NAMALWA (cell line): Measurements from ENCODE around the gene ANO1.

Experiments
- DNase-seq: peaks from one replicate; pipeline ENCODE4 v3.0.0-alpha.2; 2015; ENCODE audit warnings: low spot score

Gene ANO1

GRCh38 chr11:70115778-70116177 is 37.7 kb downstream of the ANO1 start:
- DNase-seq = no peak

GRCh38 chr11:70116386-70117065 is 38.4 kb downstream of the ANO1 start:
- DNase-seq = no peak

- no peak for DNase-seq
Observed at GRCh38 chr11:70117567-70118145, 39.5 kb downstream of the ANO1 start.

GRCh38 chr11:70118642-70119041 is 40.5 kb downstream of the ANO1 start:
- no peak for DNase-seq

GRCh38 chr11:70119502-70119901 is 41.4 kb downstream of the ANO1 start:
- DNase-seq = no peak

- no peak for DNase-seq
Observed at GRCh38 chr11:70120674-70121073, 42.6 kb downstream of the ANO1 start.

- DNase-seq = no peak
Observed at GRCh38 chr11:70122490-70123198, 44.5 kb downstream of the ANO1 start.

- DNase-seq = no peak
Observed at GRCh38 chr11:70123711-70124110, 45.6 kb downstream of the ANO1 start.

- no peak for DNase-seq
Observed at GRCh38 chr11:70124321-70125000, 46.3 kb downstream of the ANO1 start.

GRCh38 chr11:70126494-70126893 is 48.4 kb downstream of the ANO1 start:
- no peak for DNase-seq

- no peak for DNase-seq
Observed at GRCh38 chr11:70127653-70128434, 49.7 kb downstream of the ANO1 start.

GRCh38 chr11:70128435-70128906 is 50.4 kb downstream of the ANO1 start:
- no peak for DNase-seq

- DNase-seq = no peak
Observed at GRCh38 chr11:70129051-70129592, 51.0 kb downstream of the ANO1 start.

GRCh38 chr11:70130636-70131035 is 52.5 kb downstream of the ANO1 start:
- no peak for DNase-seq

- no peak for DNase-seq
Observed at GRCh38 chr11:70131606-70132190, 53.6 kb downstream of the ANO1 start.

GRCh38 chr11:70132641-70133040 is 54.5 kb downstream of the ANO1 start:
- no peak for DNase-seq

GRCh38 chr11:70133771-70134335 is 55.7 kb downstream of the ANO1 start:
- no peak for DNase-seq

- DNase-seq = no peak
Observed at GRCh38 chr11:70134490-70134889, 56.4 kb downstream of the ANO1 start.

- DNase-seq = no peak
Observed at GRCh38 chr11:70135142-70135541, 57.0 kb downstream of the ANO1 start.

- DNase-seq = no peak
Observed at GRCh38 chr11:70135625-70136059, 57.5 kb downstream of the ANO1 start.

GRCh38 chr11:70137383-70137782 is 59.3 kb downstream of the ANO1 start:
- DNase-seq = no peak
